ENCODE measurements around the gene MAP2K5. TPM values are rescaled to one million over a fixed set of nuclear protein-coding genes. Genes with fewer than 3 reads are reported as not detected.

The MAP2K5 gene
- total RNA-seq, 1 experiment from 2014 or later: 13.6 TPM

DNA sequence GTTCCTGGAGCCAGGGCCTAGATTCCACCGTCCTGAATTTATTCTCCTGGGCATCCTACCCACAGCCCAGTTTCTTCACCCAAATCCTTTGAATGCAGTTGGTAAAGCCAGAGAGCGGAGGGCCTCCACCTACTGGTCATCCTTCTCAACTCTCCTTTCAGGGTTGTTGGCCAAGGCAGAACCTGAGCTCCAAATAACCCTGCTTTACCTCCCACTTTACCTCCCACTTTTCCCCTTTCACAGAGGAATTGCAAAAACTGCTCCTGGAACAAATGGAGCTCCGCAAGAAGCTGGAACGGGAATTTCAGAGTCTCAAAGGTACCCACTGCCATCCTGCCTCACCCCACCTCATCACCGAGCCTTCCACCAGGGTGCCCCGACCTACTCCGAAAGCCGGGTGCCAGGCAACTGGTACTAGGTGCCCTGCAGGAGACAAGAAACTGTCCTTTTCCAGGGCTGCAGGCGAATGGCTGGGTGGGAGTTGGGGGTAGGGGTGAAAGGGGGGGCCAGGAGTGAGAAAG is 289.6 kb downstream of the MAP2K5 start:
- ChIA-PET CTCF (interaction anchor here (0.6 to 2.7 kb wide), 30 partner anchors 9 to 900 kb away, joined by 3 to 16 read pairs (median 4); partner anchors contain the start of gene C15orf61), POLR2A (no interaction called here)
- peak overlapping the region; percentile 73; the same call in 1 of the 2 replicates for H3K4me3 Mint-ChIP-seq
- ATAC-seq (no peak), DNase-seq (ENCODE audit: low spot score) (peak; percentile 46)
- TF ChIP-seq ZNF512 (CRISPR knock-in tag; IDR thresholded peaks at IDR 0.05; ENCODE audit: borderline replicate concordance): no peak
- no peak for TF ChIP-seq CREB1 (CRISPR knock-in tag; IDR thresholded peaks at IDR 0.05)
- no peak for TF ChIP-seq ZNF396 (CRISPR knock-in tag; IDR thresholded peaks at IDR 0.05; ENCODE audit: borderline replicate concordance)
- TF ChIP-seq SMAD4 (CRISPR knock-in tag; IDR thresholded peaks at IDR 0.05): no peak
- no peak for TF ChIP-seq ZNF219 (CRISPR knock-in tag; IDR thresholded peaks at IDR 0.05; ENCODE audit: borderline replicate concordance)
- no peak for TF ChIP-seq EMX1 (CRISPR knock-in tag; IDR thresholded peaks at IDR 0.05)
- no peak for TF ChIP-seq NFATC4 (CRISPR knock-in tag; IDR thresholded peaks at IDR 0.05)
- TF ChIP-seq NR2C2 (CRISPR knock-in tag; IDR thresholded peaks at IDR 0.05): no peak
- TF ChIP-seq NFYB (CRISPR knock-in tag; conservative IDR thresholded peaks at IDR 0.05; ENCODE audit: low read depth): no peak
- TF ChIP-seq, protein P1, sequence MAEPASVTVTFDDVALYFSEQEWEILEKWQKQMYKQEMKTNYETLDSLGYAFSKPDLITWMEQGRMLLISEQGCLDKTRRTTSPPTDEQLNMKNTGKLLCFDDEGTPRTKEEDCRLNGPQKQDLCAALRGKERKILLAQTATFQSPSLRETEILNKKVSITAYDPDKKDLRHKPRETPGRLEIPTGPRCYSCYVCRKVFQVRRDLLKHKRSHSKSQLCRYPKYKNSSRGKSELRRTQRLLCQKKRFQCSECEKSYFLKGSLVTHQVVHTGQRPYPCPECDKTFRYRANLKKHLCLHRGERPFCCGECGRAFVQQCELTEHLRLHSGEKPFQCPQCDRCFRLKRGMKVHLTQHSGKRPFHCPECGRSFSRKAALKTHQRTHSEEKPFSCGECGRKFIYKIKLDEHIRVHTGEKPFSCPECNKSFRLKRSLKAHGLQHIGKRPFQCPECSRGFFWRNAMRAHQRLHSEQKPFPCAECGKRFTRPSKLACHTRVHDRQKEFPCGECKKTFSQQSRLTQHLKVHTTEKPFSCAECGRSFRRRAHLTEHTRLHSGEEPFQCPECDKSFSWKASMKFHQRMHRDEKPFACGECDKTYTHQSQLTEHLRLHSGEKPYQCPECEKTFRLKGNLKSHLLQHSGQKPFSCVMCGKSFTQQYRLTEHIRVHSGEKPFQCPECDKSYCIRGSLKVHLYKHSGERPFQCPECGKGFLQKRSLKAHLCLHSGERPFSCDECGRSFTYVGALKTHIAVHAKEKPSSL (CRISPR knock-in tag; conservative IDR thresholded peaks at IDR 0.05): no peak
- TF ChIP-seq PRRX2 (CRISPR knock-in tag; IDR thresholded peaks at IDR 0.05): no peak
- TF ChIP-seq, protein P2, sequence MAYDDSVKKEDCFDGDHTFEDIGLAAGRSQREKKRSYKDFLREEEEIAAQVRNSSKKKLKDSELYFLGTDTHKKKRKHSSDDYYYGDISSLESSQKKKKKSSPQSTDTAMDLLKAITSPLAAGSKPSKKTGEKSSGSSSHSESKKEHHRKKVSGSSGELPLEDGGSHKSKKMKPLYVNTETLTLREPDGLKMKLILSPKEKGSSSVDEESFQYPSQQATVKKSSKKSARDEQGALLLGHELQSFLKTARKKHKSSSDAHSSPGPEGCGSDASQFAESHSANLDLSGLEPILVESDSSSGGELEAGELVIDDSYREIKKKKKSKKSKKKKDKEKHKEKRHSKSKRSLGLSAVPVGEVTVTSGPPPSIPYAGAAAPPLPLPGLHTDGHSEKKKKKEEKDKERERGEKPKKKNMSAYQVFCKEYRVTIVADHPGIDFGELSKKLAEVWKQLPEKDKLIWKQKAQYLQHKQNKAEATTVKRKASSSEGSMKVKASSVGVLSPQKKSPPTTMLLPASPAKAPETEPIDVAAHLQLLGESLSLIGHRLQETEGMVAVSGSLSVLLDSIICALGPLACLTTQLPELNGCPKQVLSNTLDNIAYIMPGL (CRISPR knock-in tag; IDR thresholded peaks at IDR 0.05): no peak
- TF ChIP-seq ZNF423 (CRISPR knock-in tag; IDR thresholded peaks at IDR 0.05): no peak
- no peak for TF ChIP-seq ARID4B (CRISPR knock-in tag; IDR thresholded peaks at IDR 0.05; ENCODE audit: borderline replicate concordance)
- no peak for TF ChIP-seq TP53 (CRISPR knock-in tag; IDR thresholded peaks at IDR 0.05)
- no peak for TF ChIP-seq TEAD4 (CRISPR knock-in tag; IDR thresholded peaks at IDR 0.05)
- peaks cover 46% of the 10 kb centered on the region for H3K4me1 Mint-ChIP-seq
- H3K9me3 Mint-ChIP-seq: no peaks in the 10 kb centered on the region
- no peak overlapping the region for H3K27ac Mint-ChIP-seq
- H3K27me3 Mint-ChIP-seq (ENCODE audit: low read depth): peaks cover 97% of the 10 kb centered on the region
- H3K36me3 Mint-ChIP-seq: no peaks in the 10 kb centered on the region

Data from WTC11 (cell line).